ENCODE data around the gene ZFYVE9. TPM values are rescaled to one million over a fixed set of nuclear protein-coding genes. Genes with fewer than 3 reads are reported as not detected.

The ZFYVE9 gene
- total and polyA plus RNA-seq, 2 donors (not counting 1 experiment from before 2014, with no cell fraction given) = 13.5 to 44.6 TPM

DNA sequence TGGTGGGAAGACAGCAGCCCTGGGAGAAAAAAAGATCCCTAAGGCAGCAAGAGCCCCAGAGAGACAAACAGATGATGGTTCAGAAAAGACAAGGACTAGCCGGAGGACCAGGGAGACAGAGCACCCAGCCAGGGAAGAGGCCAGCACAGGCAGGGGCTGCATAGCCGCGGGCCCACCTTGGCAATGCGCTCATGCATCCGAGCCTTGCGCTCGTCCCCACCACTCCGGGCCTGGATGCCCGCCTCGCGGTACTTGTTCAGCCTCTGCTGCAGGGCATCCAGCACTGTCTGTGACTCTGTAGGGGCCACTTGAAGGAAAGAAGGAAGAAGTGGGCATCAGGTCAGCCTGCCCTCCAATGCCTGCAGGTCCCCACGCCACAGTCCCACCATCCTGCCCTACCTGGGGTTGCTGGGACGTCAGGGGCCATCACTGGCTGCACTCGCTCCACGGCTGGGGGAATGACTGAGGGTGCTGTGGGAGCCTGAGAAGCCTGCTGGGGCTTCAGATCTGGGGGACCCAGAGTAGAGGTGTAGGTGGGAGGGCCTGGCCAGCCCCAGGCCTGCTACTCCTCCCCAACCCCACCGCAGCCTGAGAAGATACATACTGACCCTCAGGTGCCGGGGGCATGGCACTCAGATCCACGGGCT is 217.1 kb downstream of the ZFYVE9 start:
- H3K4me3 ChIP-seq (replicated peaks in 1 of 4; ENCODE audit: control extremely low read depth in 1 of 4, insufficient read depth in 1 of 4, low read depth in 3 of 4, low read length in 4 of 4) = no peak overlapping the region
- TF ChIP-seq EZH2 (IDR thresholded peaks at IDR 0.05; ENCODE audit: low read length, missing control alignments) = no peak
- TF ChIP-seq, protein P1, sequence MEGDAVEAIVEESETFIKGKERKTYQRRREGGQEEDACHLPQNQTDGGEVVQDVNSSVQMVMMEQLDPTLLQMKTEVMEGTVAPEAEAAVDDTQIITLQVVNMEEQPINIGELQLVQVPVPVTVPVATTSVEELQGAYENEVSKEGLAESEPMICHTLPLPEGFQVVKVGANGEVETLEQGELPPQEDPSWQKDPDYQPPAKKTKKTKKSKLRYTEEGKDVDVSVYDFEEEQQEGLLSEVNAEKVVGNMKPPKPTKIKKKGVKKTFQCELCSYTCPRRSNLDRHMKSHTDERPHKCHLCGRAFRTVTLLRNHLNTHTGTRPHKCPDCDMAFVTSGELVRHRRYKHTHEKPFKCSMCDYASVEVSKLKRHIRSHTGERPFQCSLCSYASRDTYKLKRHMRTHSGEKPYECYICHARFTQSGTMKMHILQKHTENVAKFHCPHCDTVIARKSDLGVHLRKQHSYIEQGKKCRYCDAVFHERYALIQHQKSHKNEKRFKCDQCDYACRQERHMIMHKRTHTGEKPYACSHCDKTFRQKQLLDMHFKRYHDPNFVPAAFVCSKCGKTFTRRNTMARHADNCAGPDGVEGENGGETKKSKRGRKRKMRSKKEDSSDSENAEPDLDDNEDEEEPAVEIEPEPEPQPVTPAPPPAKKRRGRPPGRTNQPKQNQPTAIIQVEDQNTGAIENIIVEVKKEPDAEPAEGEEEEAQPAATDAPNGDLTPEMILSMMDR (conservative IDR thresholded peaks at IDR 0.05 in 1 of 2, IDR thresholded peaks at IDR 0.05 in 1 of 2; ENCODE audit: low read depth in 1 of 2, low read length in 2 of 2) = no peak
- H3K9ac ChIP-seq (ENCODE audit: insufficient read depth, low read length) = no peak overlapping the region
- no peak overlapping the region for H3K27ac ChIP-seq (ENCODE audit: insufficient read depth, low read length)
- H4K20me1 ChIP-seq (ENCODE audit: control insufficient read depth, extremely low read depth, insufficient read depth, low read length) = no peaks in the 10 kb centered on the region
- H3K36me3 ChIP-seq (ENCODE audit: control insufficient read depth, insufficient read depth, low read length) = peaks cover 51% of the 10 kb centered on the region
- no peaks in the 10 kb centered on the region for H3K27me3 ChIP-seq (ENCODE audit: control insufficient read depth, insufficient read depth, low read length)
- no peak overlapping the region for H2AFZ ChIP-seq (ENCODE audit: low read length)
- H3K4me1 ChIP-seq (ENCODE audit: control insufficient read depth, extremely low read depth, insufficient read depth, low read length) = no peaks in the 10 kb centered on the region
- H3K79me2 ChIP-seq (ENCODE audit: control insufficient read depth, insufficient read depth, low read length) = peaks cover 1% of the 10 kb centered on the region
- no peaks in the 10 kb centered on the region for H3K9me3 ChIP-seq (ENCODE audit: control insufficient read depth, insufficient read depth, low read depth, low read length)
- no peak overlapping the region for H3K4me2 ChIP-seq (ENCODE audit: extremely low read depth, insufficient read depth, low read length)
- DNase-seq (ENCODE audit: low read depth in 2 of 2) = no peak

DNA sequence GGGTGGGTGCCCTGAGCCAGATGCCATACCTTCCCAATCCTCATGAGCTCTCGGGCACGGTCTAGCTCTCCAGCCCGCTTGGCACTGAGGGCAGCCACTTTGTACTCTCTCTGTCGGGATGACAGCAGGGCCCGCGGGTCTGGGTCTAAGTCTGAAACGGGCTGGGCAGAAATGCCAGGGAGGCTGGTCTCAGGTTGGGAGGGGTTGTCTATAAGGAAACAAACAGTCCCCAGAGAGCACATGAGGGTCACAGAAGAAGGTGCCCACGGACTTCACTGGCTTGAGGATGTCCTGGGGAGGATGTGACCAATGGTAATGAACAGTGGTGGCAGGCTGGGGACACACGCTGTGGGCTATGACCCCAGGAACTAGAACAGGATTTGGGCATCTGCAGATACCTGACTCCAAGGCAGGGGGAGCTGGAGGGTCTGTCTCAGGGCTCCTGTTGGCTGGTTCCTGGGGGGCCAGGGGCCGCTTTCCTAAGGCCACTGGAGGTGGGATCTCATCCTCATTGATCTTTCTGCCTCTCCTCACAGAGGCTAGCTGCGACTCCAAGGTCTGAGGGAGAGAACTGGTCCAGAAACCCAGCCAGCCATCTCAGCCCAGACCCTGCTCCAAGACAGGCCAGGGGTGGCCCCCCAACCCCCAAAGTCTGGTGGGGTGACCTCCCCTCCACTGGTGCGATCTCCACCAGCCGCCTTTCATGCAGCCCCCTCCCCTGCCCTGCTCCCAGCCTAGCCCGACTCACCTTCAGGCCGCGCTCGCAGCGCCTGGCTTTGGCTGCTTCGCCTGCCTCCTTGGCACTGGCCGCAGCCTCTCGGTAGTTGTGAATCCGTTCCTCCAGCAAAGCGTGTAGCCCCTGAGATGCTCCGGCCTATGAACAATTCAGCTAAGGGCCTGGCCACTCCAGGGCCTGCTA is 218.0 kb downstream of the ZFYVE9 start:
- H2AFZ ChIP-seq (ENCODE audit: low read length) = no peak overlapping the region
- H3K4me1 ChIP-seq (ENCODE audit: control insufficient read depth, extremely low read depth, insufficient read depth, low read length) = peaks cover 6% of the 10 kb centered on the region
- no peaks in the 10 kb centered on the region for H4K20me1 ChIP-seq (ENCODE audit: control insufficient read depth, extremely low read depth, insufficient read depth, low read length)
- no peaks in the 10 kb centered on the region for H3K27me3 ChIP-seq (ENCODE audit: control insufficient read depth, insufficient read depth, low read length)
- H3K36me3 ChIP-seq (ENCODE audit: control insufficient read depth, insufficient read depth, low read length) = peaks cover 46% of the 10 kb centered on the region
- no peak overlapping the region for H3K4me2 ChIP-seq (ENCODE audit: extremely low read depth, insufficient read depth, low read length)
- no peaks in the 10 kb centered on the region for H3K9me3 ChIP-seq (ENCODE audit: control insufficient read depth, insufficient read depth, low read depth, low read length)
- TF ChIP-seq, protein P1 (conservative IDR thresholded peaks at IDR 0.05 in 1 of 2, IDR thresholded peaks at IDR 0.05 in 1 of 2; ENCODE audit: low read depth in 1 of 2, low read length in 2 of 2) = no peak
- no peak for TF ChIP-seq EZH2 (IDR thresholded peaks at IDR 0.05; ENCODE audit: low read length, missing control alignments)
- no peak overlapping the region for H3K4me3 ChIP-seq (replicated peaks in 1 of 4; ENCODE audit: control extremely low read depth in 1 of 4, insufficient read depth in 1 of 4, low read depth in 3 of 4, low read length in 4 of 4)
- peaks cover 11% of the 10 kb centered on the region for H3K79me2 ChIP-seq (ENCODE audit: control insufficient read depth, insufficient read depth, low read length)
- H3K27ac ChIP-seq (ENCODE audit: insufficient read depth, low read length) = no peak overlapping the region
- no peak for DNase-seq (ENCODE audit: low read depth in 2 of 2)
- no peak overlapping the region for H3K9ac ChIP-seq (ENCODE audit: insufficient read depth, low read length)

DNA sequence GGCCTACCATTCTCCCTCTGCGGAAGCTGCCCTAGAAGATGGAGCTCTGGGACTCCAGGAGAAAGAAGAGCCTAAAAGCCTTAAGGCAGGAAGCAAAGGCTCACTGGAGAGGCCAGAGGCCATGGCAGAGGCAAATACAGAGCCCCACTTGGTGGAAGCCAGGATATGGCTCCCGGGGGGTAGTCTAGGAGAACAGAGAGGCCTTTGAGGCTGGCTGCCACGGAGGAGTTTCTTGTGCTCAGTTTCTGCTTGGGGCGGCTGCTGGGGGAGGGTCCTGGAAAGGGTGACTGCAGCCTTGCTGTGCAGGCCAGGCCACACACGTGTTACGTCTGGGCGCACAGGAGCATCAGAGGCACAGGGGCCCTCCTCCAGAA is 218.7 kb downstream of the ZFYVE9 start:
- no peaks in the 10 kb centered on the region for H3K27me3 ChIP-seq (ENCODE audit: control insufficient read depth, insufficient read depth, low read length)
- H3K27ac ChIP-seq (ENCODE audit: insufficient read depth, low read length) = no peak overlapping the region
- no peaks in the 10 kb centered on the region for H4K20me1 ChIP-seq (ENCODE audit: control insufficient read depth, extremely low read depth, insufficient read depth, low read length)
- no peak overlapping the region for H3K4me3 ChIP-seq (replicated peaks in 1 of 4; ENCODE audit: control extremely low read depth in 1 of 4, insufficient read depth in 1 of 4, low read depth in 3 of 4, low read length in 4 of 4)
- no peak overlapping the region for H3K9ac ChIP-seq (ENCODE audit: insufficient read depth, low read length)
- H3K36me3 ChIP-seq (ENCODE audit: control insufficient read depth, insufficient read depth, low read length) = peaks cover 43% of the 10 kb centered on the region
- H2AFZ ChIP-seq (ENCODE audit: low read length) = no peak overlapping the region
- peaks cover 17% of the 10 kb centered on the region for H3K79me2 ChIP-seq (ENCODE audit: control insufficient read depth, insufficient read depth, low read length)
- peaks cover 8% of the 10 kb centered on the region for H3K4me1 ChIP-seq (ENCODE audit: control insufficient read depth, extremely low read depth, insufficient read depth, low read length)
- H3K9me3 ChIP-seq (ENCODE audit: control insufficient read depth, insufficient read depth, low read depth, low read length) = no peaks in the 10 kb centered on the region
- TF ChIP-seq, protein P1 (conservative IDR thresholded peaks at IDR 0.05 in 1 of 2, IDR thresholded peaks at IDR 0.05 in 1 of 2; ENCODE audit: low read depth in 1 of 2, low read length in 2 of 2) = no peak
- TF ChIP-seq EZH2 (IDR thresholded peaks at IDR 0.05; ENCODE audit: low read length, missing control alignments) = no peak
- no peak overlapping the region for H3K4me2 ChIP-seq (ENCODE audit: extremely low read depth, insufficient read depth, low read length)
- no peak for DNase-seq (ENCODE audit: low read depth in 2 of 2)
